ENCODE measurements around the gene CAMKV. TPM values are rescaled to one million over a fixed set of nuclear protein-coding genes. Genes with fewer than 3 reads are reported as not detected.

CAMKV gene
- total RNA-seq, 2 donors from 2014 or later = not detected

DNA sequence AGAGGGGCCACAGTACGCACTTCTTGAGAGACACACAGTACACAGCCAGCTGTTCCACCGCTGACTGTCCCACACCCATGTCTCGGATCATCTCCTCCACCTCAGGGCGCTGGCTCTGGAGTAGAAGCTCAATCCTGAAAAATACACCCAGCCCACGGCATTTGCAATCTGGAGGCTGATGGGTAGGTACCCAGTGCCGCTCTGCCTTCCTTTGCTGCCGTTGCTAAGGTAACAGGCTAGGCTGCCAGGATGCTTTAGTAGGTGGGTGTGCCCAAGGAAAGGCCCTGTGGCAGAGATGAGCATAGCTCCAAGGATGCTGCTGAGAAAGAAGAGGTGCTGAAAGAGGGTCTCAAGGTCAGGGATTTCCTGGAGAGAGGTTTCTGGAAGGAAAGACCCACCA, 27.9 kb downstream of the CAMKV start:
- H3K36me3 ChIP-seq = no peaks in the 10 kb centered on the region
- H3K9me3 ChIP-seq = no peaks in the 10 kb centered on the region
- no peak overlapping the region for H3K27ac ChIP-seq
- peaks cover 0 to 19% of the 10 kb centered on the region in 2 donors for H3K4me1 ChIP-seq
- no peak for DNase-seq (ENCODE audit: low spot score)
- no peaks in the 10 kb centered on the region for H3K27me3 ChIP-seq
- H3K4me3 ChIP-seq = no peak overlapping the region
- TF ChIP-seq, protein P1, sequence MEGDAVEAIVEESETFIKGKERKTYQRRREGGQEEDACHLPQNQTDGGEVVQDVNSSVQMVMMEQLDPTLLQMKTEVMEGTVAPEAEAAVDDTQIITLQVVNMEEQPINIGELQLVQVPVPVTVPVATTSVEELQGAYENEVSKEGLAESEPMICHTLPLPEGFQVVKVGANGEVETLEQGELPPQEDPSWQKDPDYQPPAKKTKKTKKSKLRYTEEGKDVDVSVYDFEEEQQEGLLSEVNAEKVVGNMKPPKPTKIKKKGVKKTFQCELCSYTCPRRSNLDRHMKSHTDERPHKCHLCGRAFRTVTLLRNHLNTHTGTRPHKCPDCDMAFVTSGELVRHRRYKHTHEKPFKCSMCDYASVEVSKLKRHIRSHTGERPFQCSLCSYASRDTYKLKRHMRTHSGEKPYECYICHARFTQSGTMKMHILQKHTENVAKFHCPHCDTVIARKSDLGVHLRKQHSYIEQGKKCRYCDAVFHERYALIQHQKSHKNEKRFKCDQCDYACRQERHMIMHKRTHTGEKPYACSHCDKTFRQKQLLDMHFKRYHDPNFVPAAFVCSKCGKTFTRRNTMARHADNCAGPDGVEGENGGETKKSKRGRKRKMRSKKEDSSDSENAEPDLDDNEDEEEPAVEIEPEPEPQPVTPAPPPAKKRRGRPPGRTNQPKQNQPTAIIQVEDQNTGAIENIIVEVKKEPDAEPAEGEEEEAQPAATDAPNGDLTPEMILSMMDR (IDR thresholded peaks at IDR 0.05) = no peak

DNA sequence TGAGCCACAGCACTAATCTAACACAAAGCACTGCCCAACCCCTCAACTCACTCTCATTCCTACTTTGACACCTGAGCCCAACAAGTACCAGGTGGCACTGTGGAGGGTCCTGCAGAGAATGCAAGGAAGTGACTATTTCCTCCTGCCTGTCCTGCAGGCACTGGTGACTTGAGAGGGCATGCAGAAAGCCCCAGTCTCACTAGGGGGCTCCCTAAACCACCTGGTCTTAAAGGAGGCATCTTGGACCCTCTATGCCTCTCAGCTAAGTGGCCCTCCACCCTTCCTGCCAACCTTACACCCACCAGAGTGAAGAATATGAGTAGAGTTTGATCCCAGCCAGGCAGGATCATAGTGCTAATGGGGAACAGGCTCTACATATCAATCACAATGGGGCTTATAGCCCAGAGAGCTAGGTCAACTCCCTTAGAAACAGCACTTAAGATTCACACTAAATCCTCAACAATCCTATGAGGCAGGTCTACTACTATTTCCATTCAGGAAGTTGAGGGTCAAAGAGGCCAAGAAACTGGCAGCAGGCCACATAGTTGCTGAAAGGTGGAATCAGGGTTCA, 28.5 kb downstream of the CAMKV start:
- no peak for DNase-seq (ENCODE audit: low spot score)
- TF ChIP-seq, protein P1 (IDR thresholded peaks at IDR 0.05) = peak in 1 of 2 donors; percentile 56
- H3K27ac ChIP-seq = no peak overlapping the region

DNA sequence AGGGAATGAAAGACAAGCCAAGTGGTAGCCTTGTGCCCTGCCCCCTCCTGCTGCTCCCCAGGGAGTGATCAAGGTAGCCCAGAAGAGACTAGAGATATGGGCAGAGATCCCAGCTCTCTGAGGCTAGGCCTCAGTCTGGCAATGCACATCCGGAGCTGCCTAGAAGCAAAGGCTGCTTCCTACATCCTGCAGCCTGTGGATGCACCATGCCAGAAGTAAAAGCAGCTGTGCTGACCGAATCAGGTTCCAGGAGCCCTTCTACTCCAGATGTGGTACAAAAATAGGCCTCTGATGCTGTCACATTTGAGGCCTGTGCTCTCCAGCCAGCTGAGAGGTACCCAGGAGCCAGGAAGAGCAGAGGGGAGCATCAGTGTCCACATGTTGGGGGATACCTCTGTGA, 29.3 kb downstream of the CAMKV start:
- H3K36me3 ChIP-seq = no peaks in the 10 kb centered on the region
- TF ChIP-seq, protein P1 (IDR thresholded peaks at IDR 0.05) = no peak
- no peaks in the 10 kb centered on the region for H3K27me3 ChIP-seq
- no peak overlapping the region for H3K27ac ChIP-seq
- no peaks in the 10 kb centered on the region for H3K9me3 ChIP-seq
- no peak overlapping the region for H3K4me3 ChIP-seq
- peaks cover 0 to 19% of the 10 kb centered on the region in 2 donors for H3K4me1 ChIP-seq
- no peak for DNase-seq (ENCODE audit: low spot score)

More for the DNA sequence above, 28.5 kb downstream of the CAMKV start:
- Histone ChIP-seq H3K9me3 (no peaks in the 10 kb centered on the region), H3K27me3 (no peaks in the 10 kb centered on the region), H3K36me3 (no peaks in the 10 kb centered on the region), H3K4me1 (peaks cover 0 to 19% of the 10 kb centered on the region in 2 donors), H3K4me3 (no peak overlapping the region)

DNA sequence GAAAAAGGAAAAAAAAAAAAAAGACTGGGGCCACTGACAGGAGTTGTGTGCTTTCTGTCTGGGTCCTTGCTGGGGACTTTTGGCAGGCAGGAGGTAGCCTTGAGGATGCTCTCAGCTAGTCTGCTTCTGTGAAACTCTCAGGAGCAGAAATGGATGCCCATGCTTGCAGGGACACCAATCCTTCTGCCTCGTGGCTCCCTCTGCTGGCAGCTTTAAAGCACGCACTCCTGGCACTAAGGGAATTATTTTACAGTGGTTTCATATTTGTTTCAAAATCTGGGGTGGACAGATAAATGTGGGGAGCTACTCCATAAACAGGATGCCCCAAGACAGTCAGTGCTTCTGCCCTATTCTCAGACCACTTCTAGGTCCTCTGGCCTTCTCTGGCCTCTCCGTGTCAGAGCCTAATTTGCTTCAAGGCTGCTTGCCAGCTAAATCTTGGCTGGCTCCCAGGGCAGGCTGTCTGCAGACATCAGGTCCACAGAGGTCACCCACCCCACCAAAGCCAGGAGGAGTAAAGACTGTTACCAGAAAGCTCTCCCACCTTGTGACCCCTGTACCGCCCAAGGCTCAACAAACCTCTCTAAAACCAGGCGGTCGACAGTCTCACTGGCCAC, 30.4 kb downstream of the CAMKV start:
- Histone ChIP-seq H3K27me3 (no peaks in the 10 kb centered on the region), H3K4me1 (peaks cover 0 to 19% of the 10 kb centered on the region in 2 donors), H3K36me3 (no peaks in the 10 kb centered on the region), H3K27ac (no peak overlapping the region), H3K4me3 (no peak overlapping the region), H3K9me3 (no peaks in the 10 kb centered on the region)
- TF ChIP-seq, protein P1 (IDR thresholded peaks at IDR 0.05) = peak; percentile 66 to 90
- peak; percentile 82 for DNase-seq (ENCODE audit: low spot score)

DNA sequence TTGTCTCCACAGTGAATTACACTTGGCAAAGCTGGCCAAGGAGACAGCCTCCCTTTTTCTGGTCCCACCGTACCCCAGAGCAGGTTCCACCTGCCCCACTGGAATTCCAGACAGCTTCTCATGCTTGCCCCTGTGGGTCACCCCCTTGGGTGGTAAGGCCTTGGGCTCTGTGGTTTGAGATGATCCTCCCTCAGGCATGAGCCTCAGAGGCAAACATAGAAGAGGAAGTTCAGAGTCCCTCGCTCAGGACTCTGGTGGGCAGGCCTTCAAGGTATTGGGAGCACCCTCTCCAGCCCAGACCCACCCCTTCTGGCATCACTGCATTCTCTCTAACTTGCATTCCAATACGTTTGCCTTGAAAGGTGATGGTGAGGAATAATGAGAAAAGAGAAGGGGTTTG, 38.4 kb downstream of the CAMKV start:
- Histone ChIP-seq H3K4me1 (no peaks in the 10 kb centered on the region), H3K9me3 (no peaks in the 10 kb centered on the region), H3K27me3 (no peaks in the 10 kb centered on the region), H3K36me3 (no peaks in the 10 kb centered on the region), H3K4me3 (no peak overlapping the region), H3K27ac (no peak overlapping the region)
- TF ChIP-seq, protein P1 (IDR thresholded peaks at IDR 0.05) = no peak
- no peak for DNase-seq (ENCODE audit: low spot score)
